Motor neuron (in vitro differentiated cells): Measurements from ENCODE around the gene RGL1. TPM values are rescaled to one million over a fixed set of nuclear protein-coding genes. Genes with fewer than 3 reads are reported as not detected.

ENCODE experiments used
- ATAC-seq, 8 experiments: fragments of 200-7000 bp; cut with Tn5 transposase; replicated peaks in 6 of 8; 2 replicates each; pipeline ENCODE4 v1.8.0; 2021; ENCODE audit warnings: mild to moderate bottlenecking in 8 of 8, moderate library complexity in 8 of 8
- H3K27ac ChIP-seq, 2 donors: fragments of 250-450 bp; sonication (Bioruptor Pico); 2 replicates each; pipeline ENCODE4 v1.9.0; 2021; ENCODE audit warnings: antibody characterized with exemption in 2 of 2, mild to moderate bottlenecking in 2 of 2, moderate library complexity in 1 of 2
- H3K4me1 ChIP-seq, 2 donors: fragments of 250-450 bp; sonication (Bioruptor Pico); replicated peaks in 1 of 2; 2 replicates each; pipeline ENCODE4 v1.6.1; 2021; ENCODE audit warnings: antibody characterized with exemption in 2 of 2, mild to moderate bottlenecking in 2 of 2, moderate library complexity in 1 of 2
- H3K4me3 ChIP-seq, 5 donors: fragments of 250-450 bp; sonication (Bioruptor Pico); 2 replicates each; pipeline ENCODE4 v1.9.0; 2021; ENCODE audit warnings: antibody characterized with exemption in 5 of 5, mild to moderate bottlenecking in 5 of 5, moderate library complexity in 4 of 5
- WGBS, 10 experiments: fragments of 450-650 bp; shearing (Covaris generic); methylation state at CpG; one replicate each; pipeline ENCODE4 v1.0.0; 2022; 5-methylcytosine and 5-hydroxymethylcytosine counted together
- in situ Hi-C, 9 experiments: fragments of 400-800 bp; cut with MboI; loops; one replicate each; pipeline ENCODE4 v1.15.0; 2021; ENCODE audit warnings: low sequenced_read_pairs in 9 of 9, low pct_unique_long_range_greater_than_20kb in 2 of 9; ENCODE audit not compliant: unreplicated experiment in 9 of 9
- total RNA-seq, 8 experiments: library from RNA; unstranded; fragments of 300-600 nt; gene quantifications; 2 replicates each; pipeline versions ENCODE4 v1.2.3 to v1.2.4, GENCODE V29; 2022

The RGL1 gene
- total RNA-seq, 8 experiments from 2014 or later: 8.4 to 92.5 (median 18.0) TPM

- in situ Hi-C loops: no loop called here
These were observed 12.8 kb downstream of the RGL1 start for GRCh38 chr1:183817576-183818288.

GRCh38 chr1:183819059-183819458 lies 14.1 kb downstream of the RGL1 start:
- WGBS, 10 experiments: 0 to 100% (median 83%) methylated on average over 1 of the region's 1 CpG; no CpG with 5 or more reads in 2 of the 10 experiments
- H3K27ac ChIP-seq: no peak overlapping the region
- in situ Hi-C loops: no loop called here
- H3K4me1 ChIP-seq: peaks cover 0 to 5% of the 10 kb centered on the region in 2 donors
- H3K4me3 ChIP-seq: no peak overlapping the region
- peak in 3 of 8 experiments; percentile 25 to 62 (median 60) for ATAC-seq

More at GRCh38 chr1:183817576-183818288, 12.8 kb downstream of the RGL1 start:
- ATAC-seq: no peak
- H3K4me1 ChIP-seq: peaks cover 2 to 11% of the 10 kb centered on the region in 2 donors
- no peak overlapping the region for H3K27ac ChIP-seq
- WGBS, 10 experiments: 20 to 69% (median 61%) methylated on average over 1 to 5 of the region's 5 CpGs; no CpG with 5 or more reads in 3 of the 10 experiments
- H3K4me3 ChIP-seq: no peak overlapping the region

- in situ Hi-C loops: no loop called here
- H3K4me1 ChIP-seq: peaks cover 0 to 5% of the 10 kb centered on the region in 2 donors
- 20 to 100% (median 90%) methylated on average over 1 of the region's 1 CpG; no CpG with 5 or more reads in 3 of the 10 experiments for WGBS, 10 experiments
- no peak for ATAC-seq
- H3K4me3 ChIP-seq: no peak overlapping the region
- H3K27ac ChIP-seq: no peak overlapping the region
These were observed 16.5 kb downstream of the RGL1 start for GRCh38 chr1:183821309-183821888.

- Histone ChIP-seq H3K4me3 (no peak overlapping the region), H3K4me1 (peaks cover 0 to 5% of the 10 kb centered on the region in 2 donors), H3K27ac (no peak overlapping the region)
- 31 to 100% (median 90%) methylated on average over 1 to 3 of the region's 3 CpGs; no CpG with 5 or more reads in 1 of the 10 experiments for WGBS, 10 experiments
- ATAC-seq: no peak
- in situ Hi-C loops: no loop called here
These were observed 17.1 kb downstream of the RGL1 start for GRCh38 chr1:183821889-183822611.

- H3K27ac ChIP-seq: no peak overlapping the region
- no peak for ATAC-seq
- no peak overlapping the region for H3K4me3 ChIP-seq
- H3K4me1 ChIP-seq: no peaks in the 10 kb centered on the region
- 57 to 100% (median 97%) methylated on average over 1 of the region's 1 CpG; no CpG with 5 or more reads in 4 of the 10 experiments for WGBS, 10 experiments
- in situ Hi-C loops: no loop called here
These were observed 19.4 kb downstream of the RGL1 start for GRCh38 chr1:183824291-183824690.

- Histone ChIP-seq H3K27ac (no peak overlapping the region), H3K4me1 (peaks cover 0 to 10% of the 10 kb centered on the region in 2 donors), H3K4me3 (no peak overlapping the region)
- no peak for ATAC-seq
- in situ Hi-C loops: no loop called here
These were observed 22.9 kb downstream of the RGL1 start for GRCh38 chr1:183827801-183828200.

GRCh38 chr1:183830389-183830788 lies 25.5 kb downstream of the RGL1 start:
- no peak for ATAC-seq
- in situ Hi-C loops: no loop called here
- no peak overlapping the region for H3K4me3 ChIP-seq
- no peak overlapping the region for H3K27ac ChIP-seq
- 60 to 88% (median 82%) methylated on average over 1 of the region's 1 CpG; no CpG with 5 or more reads in 4 of the 10 experiments for WGBS, 10 experiments
- H3K4me1 ChIP-seq: peaks cover 0 to 10% of the 10 kb centered on the region in 2 donors

GRCh38 chr1:183831311-183831710 lies 26.4 kb downstream of the RGL1 start:
- Histone ChIP-seq H3K4me3 (no peak overlapping the region), H3K4me1 (peaks cover under 1 to 12% of the 10 kb centered on the region in 2 donors), H3K27ac (no peak overlapping the region)
- in situ Hi-C loops: no loop called here
- peak in 5 of 8 experiments; percentile 6 to 83 (median 60) for ATAC-seq

- Histone ChIP-seq H3K4me1 (peaks cover 12 to 23% of the 10 kb centered on the region in 2 donors), H3K4me3 (no peak overlapping the region), H3K27ac (no peak overlapping the region)
- in situ Hi-C loops: no loop called here
- no peak for ATAC-seq
These were observed 27.5 kb downstream of the RGL1 start for GRCh38 chr1:183832459-183832858.

- in situ Hi-C loops: no loop called here
- peak in 1 of 8 experiments; percentile 44 for ATAC-seq
- WGBS, 10 experiments: 55 to 100% (median 93%) methylated on average over 1 to 3 of the region's 3 CpGs; no CpG with 5 or more reads in 2 of the 10 experiments
These were observed 29.6 kb downstream of the RGL1 start for GRCh38 chr1:183834568-183834967.

GRCh38 chr1:183836598-183836997 lies 31.7 kb downstream of the RGL1 start:
- H3K4me1 ChIP-seq: peaks cover 16 to 19% of the 10 kb centered on the region in 2 donors
- in situ Hi-C loops: no loop called here
- H3K4me3 ChIP-seq: no peak overlapping the region
- WGBS, 10 experiments: 30 to 94% (median 80%) methylated on average over 2 to 4 of the region's 4 CpGs; no CpG with 5 or more reads in 1 of the 10 experiments
- H3K27ac ChIP-seq: no peak overlapping the region
- no peak for ATAC-seq

More at GRCh38 chr1:183834568-183834967, 29.6 kb downstream of the RGL1 start:
- no peak overlapping the region for H3K27ac ChIP-seq
- no peak overlapping the region for H3K4me3 ChIP-seq
- peaks cover 16 to 28% of the 10 kb centered on the region in 2 donors for H3K4me1 ChIP-seq

- WGBS, 10 experiments: 0 to 100% (median 8%) methylated on average over 1 of the region's 1 CpG; no CpG with 5 or more reads in 4 of the 10 experiments
- Histone ChIP-seq H3K27ac (no peak overlapping the region), H3K4me3 (no peak overlapping the region), H3K4me1 (peaks cover 18 to 24% of the 10 kb centered on the region in 2 donors)
- ATAC-seq: peak in 5 of 8 experiments; percentile 66 to 90 (median 81)
- in situ Hi-C loops: no loop called here
These were observed 32.1 kb downstream of the RGL1 start for GRCh38 chr1:183837062-183837461.

- 58 to 100% (median 69%) methylated on average over 1 to 2 of the region's 2 CpGs; no CpG with 5 or more reads in 4 of the 10 experiments for WGBS, 10 experiments
- ATAC-seq: no peak
- no peak overlapping the region for H3K27ac ChIP-seq
- H3K4me1 ChIP-seq: peaks cover 30 to 34% of the 10 kb centered on the region in 2 donors
- no peak overlapping the region for H3K4me3 ChIP-seq
- in situ Hi-C loops: no loop called here
These were observed 33.3 kb downstream of the RGL1 start for GRCh38 chr1:183838221-183838620.
